NCI-H446 (cell line): Measurements from ENCODE around the gene SLC17A9.

Source experiments
- DNase-seq, 2 experiments: peaks; one replicate each; lab custom pipeline; 2025; lab: John Stamatoyannopoulos, UW

The SLC17A9 gene

GRCh38 chr20:63005365-63005861, 52.9 kb downstream of the SLC17A9 start:
- DNase-seq: no peak

- no peak for DNase-seq
These were observed 53.5 kb downstream of the SLC17A9 start for GRCh38 chr20:63005862-63006539.

GRCh38 chr20:63006540-63007359, 54.2 kb downstream of the SLC17A9 start, which contains the start of gene BHLHE23:
Gene BHLHE23 (minus strand): TSS chr20:63006964. CDS start chr20:63006774, 190 bp downstream.
- no peak for DNase-seq

GRCh38 chr20:63007360-63007645, 54.8 kb downstream of the SLC17A9 start:
- no peak for DNase-seq

GRCh38 chr20:63007646-63008488, 55.4 kb downstream of the SLC17A9 start:
- no peak for DNase-seq

GRCh38 chr20:63008541-63009044, 56.1 kb downstream of the SLC17A9 start:
- DNase-seq: no peak

GRCh38 chr20:63009045-63009961, 56.8 kb downstream of the SLC17A9 start:
- DNase-seq: peak; percentile 13 to 79

- DNase-seq: no peak
These were observed 57.7 kb downstream of the SLC17A9 start for GRCh38 chr20:63009988-63010769.

GRCh38 chr20:63011798-63012197, 59.3 kb downstream of the SLC17A9 start:
- DNase-seq: peak; percentile 9 to 64

- DNase-seq: no peak
These were observed 60.7 kb downstream of the SLC17A9 start for GRCh38 chr20:63013207-63013606.

- no peak for DNase-seq
These were observed 61.8 kb downstream of the SLC17A9 start for GRCh38 chr20:63014287-63014686.

- DNase-seq: no peak
These were observed 62.2 kb downstream of the SLC17A9 start for GRCh38 chr20:63014710-63015109.

- no peak for DNase-seq
These were observed 62.7 kb downstream of the SLC17A9 start for GRCh38 chr20:63015147-63015661.

- DNase-seq: no peak
These were observed 63.3 kb downstream of the SLC17A9 start for GRCh38 chr20:63015662-63016361.

GRCh38 chr20:63016514-63017075, 64.1 kb downstream of the SLC17A9 start:
- no peak for DNase-seq

- no peak for DNase-seq
These were observed 64.7 kb downstream of the SLC17A9 start for GRCh38 chr20:63017076-63017825.

- DNase-seq: no peak
These were observed 65.4 kb downstream of the SLC17A9 start for GRCh38 chr20:63017826-63018411.
